K562 (cell line): ENCODE results near the gene SCLY. TPM values are rescaled to one million over a fixed set of nuclear protein-coding genes. Genes with fewer than 3 reads are reported as not detected.

Experiments used
- ATAC-seq: fragments of 200-7000 bp; cut with Tn5 transposase; 3 replicates; pipeline ENCODE4 v1.9.1; 2020; ENCODE audit warnings: moderate library complexity
- BruUV-seq: library from RNA; stranded (reverse); fragments of 400-500 nt; replicated peaks from 2 replicates; lab custom pipeline; 2021; lab: Mats Ljungman, UMichigan
- CTCF ChIA-PET: fragments of 300-600 bp; formaldehyde crosslinking; extraction: SDS; loops from one replicate; lab custom pipeline; 2021; ENCODE audit warnings: low intra/inter-chr PET ratio; lab: Yijun Ruan, JAX
- POLR2A ChIA-PET: fragments of 300-600, 350-650 bp; sonication (Branson Sonifier 250); formaldehyde crosslinking; extraction: SDS; loops from one replicate; lab custom pipeline; 2021; ENCODE audit warnings: antibody characterized with exemption, inconsistent platforms; lab: Yijun Ruan, JAX
- DNase-seq, 4 experiments: peaks; one replicate each; pipeline versions ENCODE4 v3.0.0 to v3.0.0-alpha.2; 2011 to 2018; ENCODE audit warnings: low spot score in 3 of 4, mixed read lengths in 3 of 4; ENCODE audit errors: extremely low read depth in 1 of 4
- FAIRE-seq: peaks from 2 replicates; lab custom pipeline; 2011; peaks lifted over from hg19 to GRCh38; lab: Jason Lieb, UNC
- H2AFZ ChIP-seq: 2 replicates; pipeline ENCODE4 v1.6.0; 2011; ENCODE audit warnings: low read depth, low read length, control low read depth, inconsistent platforms
- H3K27ac ChIP-seq: fragments of 200-600 bp; 3 replicates; pipeline ENCODE4 v1.8.0; 2011; ENCODE audit warnings: low read depth, mild to moderate bottlenecking, control low read depth, inconsistent platforms, low read length, moderate library complexity, mixed read lengths; ENCODE audit errors: extremely low read depth
- H3K27me3 ChIP-seq, 2 experiments: fragments of 300-600 bp in 1 of 2; 2 replicates in 1 of 2; 3 replicates in 1 of 2; pipeline versions ENCODE4 v1.6.0 to v1.8.0; 2011; ENCODE audit warnings: inconsistent platforms in 2 of 2, low read length in 2 of 2, mild to moderate bottlenecking in 1 of 2, mixed read lengths in 1 of 2, moderate library complexity in 1 of 2; ENCODE audit not compliant: control insufficient read depth in 2 of 2, insufficient read depth in 2 of 2
- H3K36me3 ChIP-seq: fragments of 300-600 bp; 3 replicates; pipeline ENCODE4 v1.8.0; 2011; ENCODE audit warnings: mild to moderate bottlenecking, low read length, inconsistent platforms; ENCODE audit not compliant: control insufficient read depth, insufficient read depth
- H3K4me1 ChIP-seq, 2 experiments: fragments of 200-600 bp in 1 of 2; replicated peaks in 1 of 2; 2 replicates in 1 of 2; 3 replicates in 1 of 2; pipeline versions ENCODE4 v1.5.1 to v1.8.0; 2011; ENCODE audit warnings: inconsistent platforms in 2 of 2, low read length in 2 of 2, mild to moderate bottlenecking in 1 of 2, mixed read lengths in 1 of 2, moderate library complexity in 1 of 2; ENCODE audit not compliant: control insufficient read depth in 2 of 2, insufficient read depth in 2 of 2
- H3K4me2 ChIP-seq: 2 replicates; pipeline ENCODE4 v1.6.1; 2011; ENCODE audit warnings: low read length, control low read depth, inconsistent platforms, mixed read lengths; ENCODE audit not compliant: insufficient read depth
- H3K4me3 ChIP-seq: fragments of 200-600 bp; sonication (generic), shearing (Covaris generic); 2 replicates; pipeline ENCODE4 v1.5.1; 2016; ENCODE audit warnings: control low read depth, inconsistent platforms
- H3K79me2 ChIP-seq: fragments of 200-600 bp; 3 replicates; pipeline ENCODE4 v1.8.0; 2011; ENCODE audit warnings: low read length, inconsistent platforms; ENCODE audit not compliant: control insufficient read depth, insufficient read depth
- H3K9ac ChIP-seq, 2 experiments: 2 replicates each; pipeline versions ENCODE4 v1.6.0 to v1.6.1; 2011; ENCODE audit warnings: low read depth in 2 of 2, low read length in 2 of 2, control low read depth in 1 of 2, inconsistent platforms in 1 of 2, mild to moderate bottlenecking in 1 of 2, mixed read lengths in 1 of 2; ENCODE audit not compliant: insufficient read depth in 1 of 2
- H3K9me1 ChIP-seq: one replicate; pipeline ENCODE4 v1.6.0; 2011; ENCODE audit warnings: inconsistent platforms, mild to moderate bottlenecking, low read length, moderate library complexity; ENCODE audit not compliant: control insufficient read depth, insufficient read depth
- H3K9me3 ChIP-seq: replicated peaks from 2 replicates; pipeline ENCODE4 v1.5.1; 2011; ENCODE audit warnings: low read depth, low read length, inconsistent platforms; ENCODE audit not compliant: control insufficient read depth, insufficient read depth
- H4K20me1 ChIP-seq: replicated peaks from 2 replicates; pipeline ENCODE4 v1.6.1; 2011; ENCODE audit warnings: low read length, inconsistent platforms, mixed read lengths; ENCODE audit not compliant: control insufficient read depth, insufficient read depth
- CHCHD3 ChIP-seq: fragments of 250-450 bp; sonication (Bioruptor Pico); IDR thresholded peaks from 2 replicates; pipeline ENCODE4 v2.1.2; 2022; ENCODE audit warnings: mild to moderate bottlenecking
- IRF1 ChIP-seq: sonication (generic); formaldehyde crosslinking; IDR thresholded peaks from 2 replicates; pipeline ENCODE4 v1.8.0; 2022; ENCODE audit warnings: missing genetic modification reagents, mild to moderate bottlenecking, borderline replicate concordance
- MAFK ChIP-seq: IDR thresholded peaks from 2 replicates; pipeline ENCODE4 v1.6.1; 2011; ENCODE audit warnings: low read length, improper control_type of control experiment
- MCM5 ChIP-seq: fragments of 450-650 bp; IDR thresholded peaks from 2 replicates; pipeline ENCODE4 v1.6.1; 2016; ENCODE audit warnings: low read depth
- MED1 ChIP-seq: sonication (generic); formaldehyde crosslinking; IDR thresholded peaks from 2 replicates; pipeline ENCODE4 v1.8.1; 2023; ENCODE audit warnings: missing genetic modification reagents, borderline replicate concordance
- TCFL5 ChIP-seq: fragments of 250-450 bp; sonication (Bioruptor Pico); conservative IDR thresholded peaks from 2 replicates; pipeline ENCODE4 v1.6.1; 2021; ENCODE audit warnings: mild to moderate bottlenecking, moderate library complexity, matching md5 sums
- ZNF561 ChIP-seq: fragments of 450-650 bp; formaldehyde crosslinking; conservative IDR thresholded peaks from 2 replicates; pipeline ENCODE4 v1.4.0; 2020; ENCODE audit warnings: mild to moderate bottlenecking, moderate library complexity
- whole genome bisulfite sequencing: fragments of 100-300 bp; shearing (Covaris generic); methylation state at CpG from one replicate; pipeline ENCODE4 v1.1.6; 2016; ENCODE audit warnings: low coverage, mixed read lengths; ENCODE audit not compliant: insufficient coverage; ENCODE audit errors: missing lambda C conversion rate; 5-methylcytosine and 5-hydroxymethylcytosine counted together
- in situ Hi-C: fragments of 300-500 bp; cut with MboI; formaldehyde crosslinking; loops from 4 replicates; pipeline ENCODE4 v1.15.0; 2018; ENCODE audit warnings: inconsistent platforms, mixed read lengths
- intact Hi-C: fragments of 100-400 bp; cut with micrococcal nuclease; formaldehyde crosslinking; loops from 2 replicates; pipeline ENCODE4 v1.14.2; 2022
- polyA plus RNA-seq, 8 experiments: library from polyadenylated mRNA; depleted of rRNA in 4 of 8; stranded (reverse) in 5 of 8; unstranded in 3 of 8; fragments of >200 nt; fragmentation: Nextera tagmentation in 2 of 8; fragmentation: Illumina TruSeq in 1 of 8; extraction: Ambion mirVana in 2 of 8; extraction: Trizol in 1 of 8; gene quantifications; 2 replicates each; pipeline versions ENCODE4 v1.2.1 to v1.2.3, GENCODE V29; 2011 to 2014; ENCODE audit warnings: inconsistent platforms in 1 of 8, missing spikeins in 1 of 8
- total RNA-seq, 7 experiments: library from RNA; depleted of rRNA in 6 of 7; stranded (reverse); fragments of >200 nt in 6 of 7; fragmentation: Illumina TruSeq in 2 of 7; extraction: Trizol in 2 of 7; gene quantifications; 2 replicates each; pipeline versions ENCODE4 v1.2.1 to v1.2.3, GENCODE V29; 2011 to 2021; ENCODE audit warnings: low replicate concordance in 1 of 7
- TF ChIP-seq, protein P1 (sequence below): fragments of 250-450 bp; sonication (Bioruptor Pico); IDR thresholded peaks from 2 replicates; pipeline ENCODE4 v1.5.0; 2021; ENCODE audit warnings: mild to moderate bottlenecking, borderline replicate concordance

The SCLY gene
- total and polyA plus RNA-seq, 9 of the 15 experiments (the other 6 are each of a cell fraction or from before 2014, with no cell fraction given) = 2.6 to 32.2 (median 21.1) TPM

- TF ChIP-seq IRF1 (CRISPR knock-in tag) (no peak), MED1 (CRISPR knock-in tag) (no peak), ZNF561 (CRISPR knock-in tag) (no peak), CHCHD3 (no peak), TCFL5 (no peak), MCM5 (no peak), MAFK (no peak)
- TF ChIP-seq, protein P1, sequence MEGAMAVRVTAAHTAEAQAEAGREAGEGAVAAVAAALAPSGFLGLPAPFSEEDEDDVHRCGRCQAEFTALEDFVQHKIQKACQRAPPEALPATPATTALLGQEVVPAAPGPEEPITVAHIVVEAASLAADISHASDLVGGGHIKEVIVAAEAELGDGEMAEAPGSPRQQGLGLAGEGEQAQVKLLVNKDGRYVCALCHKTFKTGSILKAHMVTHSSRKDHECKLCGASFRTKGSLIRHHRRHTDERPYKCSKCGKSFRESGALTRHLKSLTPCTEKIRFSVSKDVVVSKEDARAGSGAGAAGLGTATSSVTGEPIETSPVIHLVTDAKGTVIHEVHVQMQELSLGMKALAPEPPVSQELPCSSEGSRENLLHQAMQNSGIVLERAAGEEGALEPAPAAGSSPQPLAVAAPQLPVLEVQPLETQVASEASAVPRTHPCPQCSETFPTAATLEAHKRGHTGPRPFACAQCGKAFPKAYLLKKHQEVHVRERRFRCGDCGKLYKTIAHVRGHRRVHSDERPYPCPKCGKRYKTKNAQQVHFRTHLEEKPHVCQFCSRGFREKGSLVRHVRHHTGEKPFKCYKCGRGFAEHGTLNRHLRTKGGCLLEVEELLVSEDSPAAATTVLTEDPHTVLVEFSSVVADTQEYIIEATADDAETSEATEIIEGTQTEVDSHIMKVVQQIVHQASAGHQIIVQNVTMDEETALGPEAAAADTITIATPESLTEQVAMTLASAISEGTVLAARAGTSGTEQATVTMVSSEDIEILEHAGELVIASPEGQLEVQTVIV (CRISPR knock-in tag) = no peak
- TF ChIP-seq, all 486 proteins: peak for 0
- no peak overlapping the region for H2AFZ ChIP-seq
- WGBS = 2% methylated on average over 9 of the region's 29 CpGs
- no peak for ATAC-seq
- BruUV-seq = no TSS peak
- no peak overlapping the region for H3K4me3 ChIP-seq
- no peaks in the 10 kb centered on the region for H3K36me3 ChIP-seq
- intact Hi-C loops = no loop called here
- H4K20me1 ChIP-seq = no peaks in the 10 kb centered on the region
- no peak overlapping the region for H3K27ac ChIP-seq
- no peak overlapping the region for H3K4me2 ChIP-seq
- FAIRE-seq = no peak
- H3K79me2 ChIP-seq = no peaks in the 10 kb centered on the region
- H3K9me1 ChIP-seq = no peaks in the 10 kb centered on the region
- H3K4me1 ChIP-seq = peaks cover 0 to 40% of the 10 kb centered on the region in 2 experiments; a peak in 3 of 5 replicates
- no peak for DNase-seq
- in situ Hi-C loops = no loop called here
- H3K9me3 ChIP-seq = 0 out of 2 replicates have a peak, but pooled peaks cover 2% of the 10 kb centered on the region
- ChIA-PET POLR2A (no interaction called here), CTCF (interaction anchor here (0.7 kb wide), 1 partner anchor 267 kb away, joined by 4 read pairs; no protein-coding TSS in a partner anchor)
- H3K9ac ChIP-seq = 0 out of 4 replicates have a peak overlapping the region, but pooled peaks of 1 of the 2 experiments have one; percentile 26
- H3K27me3 ChIP-seq = peaks cover 5 to 41% of the 10 kb centered on the region in 2 experiments; a peak in 4 of 5 replicates
Observed at GRCh38 chr2:238122287-238123217, 61.8 kb downstream of the SCLY start.
